GM21723 (cell line): ENCODE data around the gene WDR1.
A peak's percentile ranks its signal among the peaks of the same experiment; 100 is the strongest.

ENCODE experiments used
- ATAC-seq: cut with Tn5 transposase; IDR thresholded peaks from one replicate; pipeline ENCODE4 v1.9.1; 2021; ENCODE audit warnings: mild to moderate bottlenecking, moderate library complexity; ENCODE audit not compliant: unreplicated experiment

The WDR1 gene

GRCh38 chr4:10048941-10049697 lies 67.5 kb downstream of the WDR1 start:
- ATAC-seq = no peak

- no peak for ATAC-seq
Measured at GRCh38 chr4:10047967-10048366, 68.6 kb downstream of the WDR1 start.

GRCh38 chr4:10046471-10046870 lies 70.1 kb downstream of the WDR1 start:
- ATAC-seq = no peak

GRCh38 chr4:10045481-10045880 lies 71.1 kb downstream of the WDR1 start:
- no peak for ATAC-seq

GRCh38 chr4:10041036-10041435 lies 75.6 kb downstream of the WDR1 start:
- no peak for ATAC-seq

- no peak for ATAC-seq
Measured at GRCh38 chr4:10040049-10040892, 76.3 kb downstream of the WDR1 start.

GRCh38 chr4:10036807-10037342 lies 79.7 kb downstream of the WDR1 start:
- no peak for ATAC-seq

- ATAC-seq = no peak
Measured at GRCh38 chr4:10035130-10035529, 81.5 kb downstream of the WDR1 start.

GRCh38 chr4:10034612-10035104 lies 81.9 kb downstream of the WDR1 start:
- ATAC-seq = no peak

GRCh38 chr4:10034136-10034535 lies 82.5 kb downstream of the WDR1 start:
- ATAC-seq = no peak

- peak; percentile 72 for ATAC-seq
Measured at GRCh38 chr4:10033191-10033881, 83.3 kb downstream of the WDR1 start.

GRCh38 chr4:10032625-10033024 lies 84.0 kb downstream of the WDR1 start:
- ATAC-seq = no peak

- no peak for ATAC-seq
Measured at GRCh38 chr4:10031668-10032590, 84.7 kb downstream of the WDR1 start.

- no peak for ATAC-seq
Measured at GRCh38 chr4:10030972-10031667, 85.5 kb downstream of the WDR1 start.

- ATAC-seq = no peak
Measured at GRCh38 chr4:10029403-10029802, 87.2 kb downstream of the WDR1 start.

- ATAC-seq = no peak
Measured at GRCh38 chr4:10028910-10029309, 87.7 kb downstream of the WDR1 start.

- no peak for ATAC-seq
Measured at GRCh38 chr4:10026485-10026884, 90.1 kb downstream of the WDR1 start.

- ATAC-seq = no peak
Measured at GRCh38 chr4:10025230-10025806, 91.3 kb downstream of the WDR1 start.
